Stimulated activated CD4-positive, alpha-beta T cell treated with anti-CD3 and anti-CD28 coated beads, Interleukin-4, amount 100 ng/mL, for 4 hours (primary cell): ENCODE measurements around the gene BMP8B.
"Not testable (repeated sequence)": the region's sequence is repeated elsewhere in the genome, so short reads cannot be mapped to it uniquely, and the experiment has no call there.

Experiments used
- DNase-seq, 2 experiments: peaks; one replicate each; pipeline ENCODE4 v3.0.0-alpha.2; 2020

Gene BMP8B

DNA sequence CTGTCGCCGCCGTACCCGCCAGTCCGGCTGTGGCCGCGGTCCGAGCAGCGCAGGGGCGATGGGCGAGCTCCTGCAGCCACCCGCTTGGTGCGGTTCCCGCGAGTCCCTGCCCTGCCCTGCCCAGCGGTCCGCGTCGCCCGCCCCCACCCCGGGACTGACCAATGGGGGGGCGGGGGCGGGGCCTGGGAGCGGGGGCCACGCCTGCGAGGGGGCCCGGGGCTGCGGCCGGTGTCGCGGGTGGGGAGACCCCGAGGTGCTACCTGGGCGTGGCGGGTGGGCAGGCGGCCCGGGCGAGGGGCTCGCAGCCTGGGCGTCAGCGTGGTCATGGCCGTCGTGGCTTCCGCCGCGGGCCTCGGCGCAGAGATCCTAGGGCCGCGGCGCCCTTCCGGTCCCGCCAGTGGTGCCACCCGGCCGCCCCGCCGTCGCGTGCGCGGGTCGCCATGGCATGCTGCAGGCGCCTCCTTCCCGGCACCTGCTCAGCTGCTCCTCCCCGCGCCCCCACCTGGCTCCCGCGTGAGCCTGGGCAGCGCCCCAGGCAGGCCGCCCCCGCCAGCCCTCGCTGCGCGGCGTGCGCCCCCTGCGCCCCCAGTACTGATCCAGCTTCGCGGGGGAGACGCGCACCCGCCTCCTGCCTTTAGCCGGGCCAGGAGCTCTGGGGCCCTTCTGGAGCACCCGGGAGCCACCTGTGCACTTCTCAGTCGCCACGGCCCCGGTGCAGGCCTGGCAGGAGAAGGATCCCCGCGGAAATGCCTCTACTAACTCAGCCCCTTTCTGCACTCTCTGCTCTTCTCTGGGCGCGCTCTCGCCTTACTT lies at the start of gene BMP8B:
Gene BMP8B (minus strand): TSS at position 108 of the 813 bp plus-strand sequence. CDS start 380 bp downstream, outside the sequence.
- peak; percentile 25 to 32 for DNase-seq

DNA sequence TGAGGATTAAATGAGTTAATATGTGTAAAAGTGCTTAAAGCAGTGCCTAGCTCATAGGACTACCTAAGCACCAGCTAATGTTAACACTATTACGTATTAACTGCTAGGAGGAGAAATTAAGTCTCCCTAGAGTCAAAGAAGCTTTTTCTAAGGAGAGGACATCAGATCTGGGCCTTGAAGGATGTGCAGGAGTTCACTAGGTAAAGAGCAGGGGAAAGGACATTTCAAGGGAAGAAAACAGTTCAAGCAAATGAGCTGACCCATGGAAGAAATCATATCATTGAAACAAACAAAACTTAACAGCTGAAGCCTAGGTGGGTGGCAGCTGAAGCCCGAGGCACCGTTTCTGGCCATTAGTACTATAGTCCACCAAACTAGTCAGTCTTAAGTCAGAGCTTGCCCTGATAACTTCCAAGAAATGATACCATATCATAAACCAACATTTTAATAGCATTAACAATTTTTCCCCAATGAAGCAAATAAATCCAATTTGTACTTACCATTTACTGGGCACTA lies 48.0 kb upstream of the BMP8B start:
- DNase-seq, result no peak

DNA sequence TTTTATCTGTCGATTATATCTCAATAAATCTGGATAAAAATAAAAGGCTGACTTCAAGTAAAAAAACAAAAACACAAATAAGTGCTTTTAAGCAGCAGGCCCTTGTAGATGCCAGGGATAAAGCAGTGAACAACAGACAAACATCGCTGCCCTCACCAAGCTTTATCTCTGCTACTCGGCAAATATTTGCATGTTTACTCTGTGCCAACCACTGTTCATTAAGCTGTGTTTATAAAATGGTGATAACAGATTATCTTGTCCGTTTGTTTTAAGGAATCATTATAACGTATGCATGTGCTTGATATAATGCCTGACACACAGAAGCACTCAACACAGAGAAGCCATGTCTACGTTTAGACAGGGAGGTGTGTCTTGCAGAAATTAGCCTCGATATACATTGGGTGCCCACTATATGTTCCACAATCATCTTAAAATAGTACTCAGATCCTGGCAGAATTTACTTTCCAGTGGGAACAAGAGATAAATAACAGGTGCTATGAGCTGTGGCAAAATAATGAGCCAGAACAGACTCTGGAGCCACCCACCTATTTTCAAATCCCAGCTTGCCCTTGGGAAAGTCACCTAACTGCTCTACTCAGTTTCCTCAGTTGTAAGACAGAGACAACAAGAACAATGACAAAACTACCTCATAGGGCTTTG lies 47.4 kb upstream of the BMP8B start:
- DNase-seq, result no peak

DNA sequence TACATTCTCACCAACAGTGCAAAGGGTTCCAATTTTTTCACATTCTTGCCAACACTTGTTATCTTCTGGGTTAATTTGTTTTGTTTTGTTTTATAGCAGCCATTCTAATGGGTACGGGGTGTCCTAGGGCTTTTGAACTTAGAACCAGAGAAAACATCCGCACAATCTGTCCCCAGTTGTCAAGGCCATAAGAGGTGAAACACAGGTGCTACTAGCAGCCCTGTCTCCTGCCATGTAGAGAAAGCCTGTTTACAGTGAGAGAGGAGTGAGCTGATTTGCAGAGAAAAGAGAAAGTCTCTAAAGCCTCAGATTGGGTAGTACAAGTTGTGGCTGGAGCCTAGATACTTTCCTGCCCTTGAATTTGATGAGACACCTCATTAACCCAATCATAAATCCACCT lies 46.4 kb upstream of the BMP8B start:
- DNase-seq, result no peak

GRCh38 chr1:39833621-39834385 lies 45.1 kb upstream of the BMP8B start:
- no peak for DNase-seq

DNA sequence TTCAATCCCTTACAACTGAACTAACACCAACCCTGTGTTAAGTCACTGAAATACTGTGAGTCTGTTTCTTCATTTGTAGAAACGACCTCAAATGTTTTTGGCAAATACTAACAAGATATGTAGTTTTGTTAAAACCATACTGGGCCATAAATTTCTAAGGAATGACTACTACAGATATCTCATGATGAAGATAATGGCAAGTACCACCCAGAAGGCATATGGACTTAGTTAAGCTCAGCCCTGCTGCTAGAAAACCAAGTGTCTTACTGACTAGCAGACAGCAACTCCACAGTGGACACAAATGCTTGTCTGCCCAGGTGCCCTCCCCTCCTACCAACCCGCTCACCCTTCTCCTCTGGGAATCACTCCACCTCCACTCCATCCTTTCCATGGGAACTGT lies 44.5 kb upstream of the BMP8B start:
- no peak for DNase-seq

- no peak for DNase-seq
These were observed 43.6 kb upstream of the BMP8B start for GRCh38 chr1:39832294-39832693.

- no peak for DNase-seq
These were observed 41.3 kb upstream of the BMP8B start for GRCh38 chr1:39829791-39830533.

GRCh38 chr1:39828734-39829133 lies 40.1 kb upstream of the BMP8B start:
- no peak for DNase-seq

GRCh38 chr1:39828255-39828654 lies 39.6 kb upstream of the BMP8B start:
- DNase-seq, result not testable (repeated sequence)

DNA sequence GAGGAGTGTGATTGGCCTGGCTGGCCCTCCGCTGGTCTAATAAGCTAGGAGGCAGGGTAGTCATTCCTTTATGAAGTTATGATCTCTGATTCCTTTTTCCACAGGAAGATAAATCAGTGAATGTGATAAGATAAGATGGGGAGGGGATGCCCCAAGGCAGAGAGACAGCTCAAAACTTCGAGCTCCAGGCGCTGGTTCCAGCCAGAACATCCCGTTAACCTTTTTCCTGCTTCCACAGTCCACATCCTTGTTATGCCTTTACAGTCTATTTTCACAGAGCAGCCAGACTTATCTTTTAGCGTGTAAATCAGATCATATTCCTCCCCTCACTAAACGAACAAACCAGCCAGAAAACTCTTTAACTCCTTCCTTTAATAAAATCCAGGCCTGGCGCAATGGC lies 38.5 kb upstream of the BMP8B start:
- no peak for DNase-seq

DNA sequence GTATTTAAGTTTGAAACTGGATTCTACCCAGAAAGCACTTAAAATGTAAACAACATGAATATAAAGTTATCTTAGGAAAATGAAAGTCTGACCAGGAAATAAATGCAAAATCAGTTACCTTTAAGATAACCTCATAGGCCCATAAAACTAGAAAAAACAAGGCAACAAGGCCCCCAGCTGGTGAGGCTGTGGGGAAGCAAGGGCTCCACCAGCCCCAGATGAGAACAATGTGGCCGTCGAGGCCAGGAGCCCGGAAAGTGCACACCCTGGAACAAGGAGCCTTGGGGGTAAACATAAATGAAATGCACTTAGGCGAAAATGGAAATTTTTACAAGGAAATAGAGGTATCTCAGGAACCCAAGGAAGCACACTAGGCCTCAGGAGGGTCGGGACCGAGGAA lies 37.9 kb upstream of the BMP8B start:
- DNase-seq, result no peak

GRCh38 chr1:39825432-39825941 lies 36.8 kb upstream of the BMP8B start:
- no peak for DNase-seq

DNA sequence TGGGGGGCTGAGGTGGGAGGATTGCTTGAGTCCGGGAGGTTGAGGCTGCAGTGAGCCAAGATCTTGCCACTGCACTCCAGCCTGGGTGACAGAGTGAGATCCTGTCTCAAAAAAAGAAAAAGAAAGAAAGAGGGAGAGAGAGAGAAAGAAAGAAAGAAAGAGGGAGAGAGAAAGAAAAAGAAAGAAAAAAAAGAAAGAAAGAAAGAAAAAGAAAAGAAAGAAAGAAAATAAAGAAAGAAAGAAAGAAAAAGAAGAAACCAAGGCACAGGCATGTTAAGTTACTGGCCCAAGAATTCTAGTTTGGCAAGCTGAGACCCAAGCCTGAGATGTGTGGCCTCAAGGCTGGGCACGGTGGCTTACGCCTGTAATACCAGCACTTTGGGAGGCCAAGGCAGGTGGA lies 34.8 kb upstream of the BMP8B start:
- DNase-seq, result not testable (repeated sequence)

GRCh38 chr1:39822146-39822545 lies 33.5 kb upstream of the BMP8B start:
- no peak for DNase-seq

DNA sequence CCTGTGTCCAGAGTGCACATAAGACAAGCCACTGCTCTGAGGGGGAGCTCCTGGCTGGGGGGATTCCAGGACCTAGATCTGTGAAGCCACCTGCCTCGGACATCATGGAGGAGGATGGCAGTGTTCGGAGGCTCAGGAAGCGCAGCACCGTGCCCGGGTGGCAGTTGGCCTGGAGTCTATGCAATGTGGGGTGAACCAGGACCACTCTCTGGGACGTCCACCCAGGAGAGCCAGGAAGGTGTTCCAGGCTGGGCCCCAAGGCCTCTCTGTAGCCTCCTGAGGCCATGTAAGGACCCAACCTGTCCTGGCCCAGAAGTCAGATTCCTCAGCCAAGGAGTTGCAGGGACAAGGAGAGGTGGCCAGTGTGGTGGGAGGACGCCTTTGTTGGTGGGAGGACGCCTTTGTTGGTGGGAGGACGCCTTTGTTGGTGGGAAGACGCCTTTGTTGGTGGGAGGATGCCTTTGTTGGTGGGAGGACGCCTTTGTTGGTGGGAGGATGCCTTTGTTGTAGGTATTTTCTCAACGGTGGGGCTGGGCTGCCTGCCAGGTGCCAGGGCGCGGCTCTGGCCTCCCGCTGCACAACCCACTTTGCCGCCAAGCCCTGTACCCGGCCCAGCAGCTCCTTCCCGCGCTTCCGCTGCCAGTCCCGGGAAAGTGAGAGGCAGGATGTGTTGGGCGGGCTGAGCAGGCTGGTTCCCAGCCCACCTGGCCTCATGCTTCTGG lies 30.6 kb upstream of the BMP8B start:
- no peak for DNase-seq

- DNase-seq, result no peak
These were observed 29.8 kb upstream of the BMP8B start for GRCh38 chr1:39818482-39818881.

- peak; percentile 45 to 71 for DNase-seq
These were observed 28.6 kb upstream of the BMP8B start for GRCh38 chr1:39817091-39817932.

DNA sequence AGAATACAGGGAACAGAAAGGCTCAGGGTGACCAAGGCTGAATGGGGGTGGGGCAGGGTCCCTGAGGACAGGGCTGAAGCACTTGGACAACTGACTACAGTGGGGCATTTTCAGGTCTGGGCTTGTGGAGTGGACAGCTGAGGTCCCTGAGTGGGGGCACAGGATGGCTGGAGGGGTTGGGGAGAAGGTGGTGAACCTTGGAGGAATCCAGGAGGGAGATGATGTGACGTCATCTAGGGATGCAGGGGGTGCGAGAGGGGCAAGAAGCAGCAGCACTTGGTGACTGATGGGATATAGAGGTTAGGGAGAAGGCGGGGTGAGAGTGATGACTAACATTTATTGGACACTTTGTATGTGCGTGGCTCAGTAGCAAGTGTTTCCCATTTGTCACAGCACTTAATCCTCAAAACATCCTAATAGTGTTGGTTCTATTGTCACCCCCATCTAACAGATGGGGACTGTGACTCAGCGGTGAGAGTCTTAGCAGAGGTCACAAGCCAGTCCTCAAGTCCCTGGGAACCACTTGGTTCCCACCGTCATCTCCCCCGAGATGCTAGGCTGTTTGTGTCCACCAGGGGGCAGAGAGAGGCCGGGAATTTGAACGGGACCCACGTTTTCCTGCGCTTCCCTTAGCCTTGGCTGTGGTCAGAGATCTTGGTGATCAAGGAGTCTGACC lies 27.9 kb upstream of the BMP8B start:
- peak; percentile 26 to 30 for DNase-seq

GRCh38 chr1:39812913-39813312 lies 24.2 kb upstream of the BMP8B start:
- no peak for DNase-seq
